K562 (cell line): ENCODE data around the gene FEN1. TPM values are rescaled to one million over a fixed set of nuclear protein-coding genes. Genes with fewer than 3 reads are reported as not detected.
A peak's percentile ranks its signal among the peaks of the same experiment; 100 is the strongest.

Source experiments
- ATAC-seq: fragments of 200-7000 bp; cut with Tn5 transposase; 3 replicates; pipeline ENCODE4 v1.9.1; 2020; ENCODE audit warnings: moderate library complexity
- BruUV-seq: library from RNA; stranded (reverse); fragments of 400-500 nt; replicated peaks from 2 replicates; lab custom pipeline; 2021; lab: Mats Ljungman, UMichigan
- CTCF ChIA-PET: fragments of 300-600 bp; formaldehyde crosslinking; extraction: SDS; loops from one replicate; lab custom pipeline; 2021; ENCODE audit warnings: low intra/inter-chr PET ratio; lab: Yijun Ruan, JAX
- POLR2A ChIA-PET: fragments of 300-600, 350-650 bp; sonication (Branson Sonifier 250); formaldehyde crosslinking; extraction: SDS; loops from one replicate; lab custom pipeline; 2021; ENCODE audit warnings: antibody characterized with exemption, inconsistent platforms; lab: Yijun Ruan, JAX
- DNase-seq, 4 experiments: peaks; one replicate each; pipeline versions ENCODE4 v3.0.0 to v3.0.0-alpha.2; 2011 to 2018; ENCODE audit warnings: low spot score in 3 of 4, mixed read lengths in 3 of 4; ENCODE audit errors: extremely low read depth in 1 of 4
- FAIRE-seq: peaks from 2 replicates; lab custom pipeline; 2011; peaks lifted over from hg19 to GRCh38; lab: Jason Lieb, UNC
- H2AFZ ChIP-seq: 2 replicates; pipeline ENCODE4 v1.6.0; 2011; ENCODE audit warnings: low read depth, low read length, control low read depth, inconsistent platforms
- H3K27ac ChIP-seq: fragments of 200-600 bp; 3 replicates; pipeline ENCODE4 v1.8.0; 2011; ENCODE audit warnings: low read depth, mild to moderate bottlenecking, control low read depth, inconsistent platforms, low read length, moderate library complexity, mixed read lengths; ENCODE audit errors: extremely low read depth
- H3K27me3 ChIP-seq, 2 experiments: fragments of 300-600 bp in 1 of 2; 2 replicates in 1 of 2; 3 replicates in 1 of 2; pipeline versions ENCODE4 v1.6.0 to v1.8.0; 2011; ENCODE audit warnings: inconsistent platforms in 2 of 2, low read length in 2 of 2, mild to moderate bottlenecking in 1 of 2, mixed read lengths in 1 of 2, moderate library complexity in 1 of 2; ENCODE audit not compliant: control insufficient read depth in 2 of 2, insufficient read depth in 2 of 2
- H3K36me3 ChIP-seq: fragments of 300-600 bp; 3 replicates; pipeline ENCODE4 v1.8.0; 2011; ENCODE audit warnings: mild to moderate bottlenecking, low read length, inconsistent platforms; ENCODE audit not compliant: control insufficient read depth, insufficient read depth
- H3K4me1 ChIP-seq, 2 experiments: fragments of 200-600 bp in 1 of 2; replicated peaks in 1 of 2; 2 replicates in 1 of 2; 3 replicates in 1 of 2; pipeline versions ENCODE4 v1.5.1 to v1.8.0; 2011; ENCODE audit warnings: inconsistent platforms in 2 of 2, low read length in 2 of 2, mild to moderate bottlenecking in 1 of 2, mixed read lengths in 1 of 2, moderate library complexity in 1 of 2; ENCODE audit not compliant: control insufficient read depth in 2 of 2, insufficient read depth in 2 of 2
- H3K4me2 ChIP-seq: 2 replicates; pipeline ENCODE4 v1.6.1; 2011; ENCODE audit warnings: low read length, control low read depth, inconsistent platforms, mixed read lengths; ENCODE audit not compliant: insufficient read depth
- H3K4me3 ChIP-seq: fragments of 200-600 bp; sonication (generic), shearing (Covaris generic); 2 replicates; pipeline ENCODE4 v1.5.1; 2016; ENCODE audit warnings: control low read depth, inconsistent platforms
- H3K79me2 ChIP-seq: fragments of 200-600 bp; 3 replicates; pipeline ENCODE4 v1.8.0; 2011; ENCODE audit warnings: low read length, inconsistent platforms; ENCODE audit not compliant: control insufficient read depth, insufficient read depth
- H3K9ac ChIP-seq, 2 experiments: 2 replicates each; pipeline versions ENCODE4 v1.6.0 to v1.6.1; 2011; ENCODE audit warnings: low read depth in 2 of 2, low read length in 2 of 2, control low read depth in 1 of 2, inconsistent platforms in 1 of 2, mild to moderate bottlenecking in 1 of 2, mixed read lengths in 1 of 2; ENCODE audit not compliant: insufficient read depth in 1 of 2
- H3K9me1 ChIP-seq: one replicate; pipeline ENCODE4 v1.6.0; 2011; ENCODE audit warnings: inconsistent platforms, mild to moderate bottlenecking, low read length, moderate library complexity; ENCODE audit not compliant: control insufficient read depth, insufficient read depth
- H3K9me3 ChIP-seq: replicated peaks from 2 replicates; pipeline ENCODE4 v1.5.1; 2011; ENCODE audit warnings: low read depth, low read length, inconsistent platforms; ENCODE audit not compliant: control insufficient read depth, insufficient read depth
- H4K20me1 ChIP-seq: replicated peaks from 2 replicates; pipeline ENCODE4 v1.6.1; 2011; ENCODE audit warnings: low read length, inconsistent platforms, mixed read lengths; ENCODE audit not compliant: control insufficient read depth, insufficient read depth
- CEBPG ChIP-seq, 3 experiments: fragments of 200-800 bp in 1 of 3; sonication (Bioruptor generic) in 1 of 3; sonication (generic) in 1 of 3; formaldehyde crosslinking in 1 of 3; IDR thresholded peaks in 2 of 3; conservative IDR thresholded peaks in 1 of 3; 2 replicates each; pipeline versions ENCODE4 v1.6.1 to v1.8.0; 2016 to 2022; ENCODE audit warnings: missing compliant biosample characterization in 2 of 3, missing genetic modification characterization in 2 of 3, mild to moderate bottlenecking in 1 of 3, missing genetic modification reagents in 1 of 3
- CHAMP1 ChIP-seq: fragments of 450-650 bp; IDR thresholded peaks from 2 replicates; pipeline ENCODE4 v1.6.1; 2016; ENCODE audit warnings: mild to moderate bottlenecking
- E2F5 ChIP-seq: sonication (generic); formaldehyde crosslinking; IDR thresholded peaks from 2 replicates; pipeline ENCODE4 v1.8.0; 2022; ENCODE audit warnings: mild to moderate bottlenecking, missing genetic modification reagents
- ELF1 ChIP-seq: fragments of 200-800 bp; sonication (Bioruptor generic); IDR thresholded peaks from 2 replicates; pipeline ENCODE4 v1.6.1; 2016; ENCODE audit warnings: missing genetic modification characterization, missing compliant biosample characterization
- KLF13 ChIP-seq: fragments of 450-650 bp; IDR thresholded peaks from 2 replicates; pipeline ENCODE4 v1.6.1; 2016; ENCODE audit warnings: missing genetic modification characterization, low read depth, mild to moderate bottlenecking, missing compliant biosample characterization, moderate library complexity, borderline replicate concordance
- MTA1 ChIP-seq: fragments of 450-650 bp; IDR thresholded peaks from 2 replicates; pipeline ENCODE4 v1.6.1; 2017; ENCODE audit warnings: borderline replicate concordance
- POLR2H ChIP-seq: IDR thresholded peaks from 2 replicates; pipeline ENCODE4 v1.6.1; 2016; ENCODE audit warnings: missing genetic modification characterization, low read depth, mild to moderate bottlenecking, control low read depth, missing compliant biosample characterization, moderate library complexity
- SRSF1 ChIP-seq: fragments of 200-400 bp; formaldehyde crosslinking; IDR thresholded peaks from 2 replicates; pipeline ENCODE4 v1.6.1; 2017; ENCODE audit warnings: mild to moderate bottlenecking, low read depth, low read length, moderate library complexity
- SRSF7 ChIP-seq: fragments of 200-400 bp; formaldehyde crosslinking; optimal IDR thresholded peaks from 2 replicates; pipeline ENCODE3; 2017; ENCODE audit warnings: mild to moderate bottlenecking, low read depth, low read length
- ZBTB2 ChIP-seq: fragments of 450-650 bp; IDR thresholded peaks from 2 replicates; pipeline ENCODE4 v1.6.1; 2016; ENCODE audit warnings: antibody characterized with exemption
- ZNF354B ChIP-seq: fragments of 250-450 bp; sonication (Bioruptor Pico); IDR thresholded peaks from 2 replicates; pipeline ENCODE4 v1.4.0; 2020
- ZNF699 ChIP-seq: fragments of 250-450 bp; sonication (Bioruptor Pico); IDR thresholded peaks from 2 replicates; pipeline ENCODE4 v1.8.0; 2021; ENCODE audit warnings: mild to moderate bottlenecking, moderate library complexity; ENCODE audit not compliant: insufficient replicate concordance
- ZNF740 ChIP-seq, 3 experiments: fragments of 200-800 bp in 1 of 3; sonication (Bioruptor generic) in 1 of 3; sonication (generic) in 1 of 3; formaldehyde crosslinking in 1 of 3; IDR thresholded peaks; 2 replicates each; pipeline versions ENCODE4 v1.6.1 to v1.8.0; 2016 to 2022; ENCODE audit warnings: mild to moderate bottlenecking in 2 of 3, missing compliant biosample characterization in 2 of 3, missing genetic modification characterization in 2 of 3, missing genetic modification reagents in 1 of 3
- WGBS: fragments of 100-300 bp; shearing (Covaris generic); methylation state at CpG from one replicate; pipeline ENCODE4 v1.1.6; 2016; ENCODE audit warnings: low coverage, mixed read lengths; ENCODE audit not compliant: insufficient coverage; ENCODE audit errors: missing lambda C conversion rate; 5-methylcytosine and 5-hydroxymethylcytosine counted together
- in situ Hi-C: fragments of 300-500 bp; cut with MboI; formaldehyde crosslinking; loops from 4 replicates; pipeline ENCODE4 v1.15.0; 2018; ENCODE audit warnings: inconsistent platforms, mixed read lengths
- intact Hi-C: fragments of 100-400 bp; cut with micrococcal nuclease; formaldehyde crosslinking; loops from 2 replicates; pipeline ENCODE4 v1.14.2; 2022
- polyA plus RNA-seq, 8 experiments: library from polyadenylated mRNA; depleted of rRNA in 4 of 8; stranded (reverse) in 5 of 8; unstranded in 3 of 8; fragments of >200 nt; fragmentation: Nextera tagmentation in 2 of 8; fragmentation: Illumina TruSeq in 1 of 8; extraction: Ambion mirVana in 2 of 8; extraction: Trizol in 1 of 8; gene quantifications; 2 replicates each; pipeline versions ENCODE4 v1.2.1 to v1.2.3, GENCODE V29; 2011 to 2014; ENCODE audit warnings: inconsistent platforms in 1 of 8, missing spikeins in 1 of 8
- total RNA-seq, 7 experiments: library from RNA; depleted of rRNA in 6 of 7; stranded (reverse); fragments of >200 nt in 6 of 7; fragmentation: Illumina TruSeq in 2 of 7; extraction: Trizol in 2 of 7; gene quantifications; 2 replicates each; pipeline versions ENCODE4 v1.2.1 to v1.2.3, GENCODE V29; 2011 to 2021; ENCODE audit warnings: low replicate concordance in 1 of 7

Gene FEN1
- total and polyA plus RNA-seq, 9 of the 15 experiments (the other 6 are each of a cell fraction or from before 2014, with no cell fraction given): 58.1 to 156 (median 137) TPM

- POLR2A ChIA-PET: interaction anchor here (0.7 to 1.6 kb wide), 9 partner anchors 9 to 121 kb away, joined by 3 to 6 read pairs (median 4); partner anchors contain the start of gene FADS1
- TF ChIP-seq ZNF699 (CRISPR knock-in tag) (no peak), KLF13 (no peak), ZNF354B (CRISPR knock-in tag) (no peak), CHAMP1 (peak; percentile 43; the same call in 1 of the 2 replicates), MTA1 (peak; percentile 77), E2F5 (CRISPR knock-in tag) (no peak), ZBTB2 (peak; percentile 88; the same call in 1 of the 2 replicates), CEBPG (CRISPR knock-in tag; IDR thresholded peaks at IDR 0.05) (no peak), CEBPG (tag; conservative IDR thresholded peaks at IDR 0.05 in 1 of 2, IDR thresholded peaks at IDR 0.05 in 1 of 2) (no peak), ZNF740 (CRISPR knock-in tag; IDR thresholded peaks at IDR 0.05) (no peak), ZNF740 (tag; IDR thresholded peaks at IDR 0.05) (0 out of 4 replicates have a peak, but pooled peaks of 1 of the 2 experiments have one; percentile 14), SRSF1 (no peak), SRSF7 (no peak), POLR2H (tag) (no peak), ELF1 (tag) (peak; percentile 72)
These were observed 49.2 kb downstream of the FEN1 start for GRCh38 chr11:61841636-61842527.

More at GRCh38 chr11:61841636-61842527, 49.2 kb downstream of the FEN1 start:
- intact Hi-C loops (no loop called here), in situ Hi-C loops (no loop called here)
- CTCF ChIA-PET: no interaction called here
- Histone ChIP-seq H3K4me3 (no peak overlapping the region), H3K36me3 (peaks cover 18% of the 10 kb centered on the region), H3K27me3 (no peaks in the 10 kb centered on the region), H2AFZ (peak overlapping the region; percentile 61), H3K4me2 (peak overlapping the region; percentile 73), H3K9me1 (peaks cover 5% of the 10 kb centered on the region), H3K9ac (peak overlapping the region; percentile 68 to 90), H4K20me1 (no peaks in the 10 kb centered on the region), H3K4me1 (peaks cover 45 to 61% of the 10 kb centered on the region in 2 experiments), H3K79me2 (peaks cover 8% of the 10 kb centered on the region; the same call in 2 of the 3 replicates), H3K9me3 (no peaks in the 10 kb centered on the region), H3K27ac (peak overlapping the region; percentile 90)
- DNase-seq (peak; percentile 75 to 93 (median 82)), ATAC-seq (peak; percentile 85), FAIRE-seq (peak; percentile 97)
- WGBS: 5% methylated on average over 12 of the region's 12 CpGs
- TSS peak; percentile 78 for BruUV-seq
